GM12892 (cell line): ENCODE results near the gene EEF1AKMT3.

ENCODE experiments used
- POLR2A ChIP-seq: IDR thresholded peaks from 2 replicates; pipeline ENCODE4 v1.6.1; 2011; ENCODE audit warnings: low read depth, low read length, control low read depth
- POLR2AphosphoS5 ChIP-seq: IDR thresholded peaks from 2 replicates; pipeline ENCODE4 v1.6.1; 2011; ENCODE audit warnings: low read depth, low read length, control low read depth
- TAF1 ChIP-seq: IDR thresholded peaks from 2 replicates; pipeline ENCODE4 v1.6.1; 2011; ENCODE audit warnings: low read depth, mild to moderate bottlenecking, control low read depth, low read length, borderline replicate concordance

DNA sequence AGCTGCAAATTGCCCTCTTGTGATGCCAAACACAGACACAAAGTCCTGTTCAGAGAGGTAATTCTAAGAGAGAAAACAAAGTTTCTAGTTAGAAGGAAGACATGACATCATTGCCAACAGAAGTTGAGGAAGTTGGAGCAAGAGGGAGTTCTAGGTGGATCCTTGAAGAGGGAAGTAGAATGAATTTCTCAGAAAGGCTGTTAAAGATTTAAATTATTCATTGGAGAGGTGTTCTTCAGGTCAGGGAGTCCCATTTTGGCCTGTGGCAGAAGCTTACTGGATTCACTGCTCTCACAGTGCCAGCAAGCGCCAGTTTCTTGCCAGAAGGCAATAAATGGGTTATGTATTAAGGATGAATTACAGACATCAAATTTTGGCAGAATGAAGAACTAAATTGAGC is 25.5 kb downstream of the EEF1AKMT3 start:
- TF ChIP-seq POLR2A (no peak), POLR2AphosphoS5 (no peak), TAF1 (no peak)
